OCI-LY7 (cell line): Measurements from ENCODE around the gene OCSTAMP.

ENCODE experiments used
- EZH2phosphoT487 ChIP-seq: fragments of 200-600 bp; sonication (generic); IDR thresholded peaks from 2 replicates; pipeline ENCODE4 v1.6.1; 2018; ENCODE audit warnings: low read depth, borderline replicate concordance, mild to moderate bottlenecking, mixed run types, antibody characterized with exemption, low read length, moderate library complexity, mixed read lengths
- TF ChIP-seq, protein P1 (sequence below): fragments of 200-600 bp; sonication (generic); conservative IDR thresholded peaks from 2 replicates; pipeline ENCODE4 v1.5.1; 2014; ENCODE audit warnings: mild to moderate bottlenecking, antibody characterized with exemption, low read length, moderate library complexity, mixed read lengths

DNA sequence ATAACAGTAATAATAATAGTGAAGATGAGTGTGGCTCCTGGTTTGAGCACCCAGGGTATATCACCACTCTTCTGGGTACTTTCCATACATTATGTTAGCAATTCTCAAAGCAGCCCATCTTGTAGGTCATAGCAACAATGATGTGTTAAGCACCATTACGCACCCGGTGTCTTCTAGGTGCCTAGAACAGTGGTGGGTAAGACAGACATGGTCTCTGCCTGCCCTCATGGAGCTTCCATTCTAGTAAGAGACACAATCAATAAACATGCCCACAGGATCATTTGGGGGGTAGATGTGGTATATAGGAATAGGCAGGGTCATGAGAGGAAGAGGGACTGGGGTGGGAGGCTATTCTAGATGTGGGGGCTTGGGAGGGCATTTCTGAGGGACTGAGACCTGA is 21.0 kb upstream of the OCSTAMP start:
- TF ChIP-seq, protein P1, sequence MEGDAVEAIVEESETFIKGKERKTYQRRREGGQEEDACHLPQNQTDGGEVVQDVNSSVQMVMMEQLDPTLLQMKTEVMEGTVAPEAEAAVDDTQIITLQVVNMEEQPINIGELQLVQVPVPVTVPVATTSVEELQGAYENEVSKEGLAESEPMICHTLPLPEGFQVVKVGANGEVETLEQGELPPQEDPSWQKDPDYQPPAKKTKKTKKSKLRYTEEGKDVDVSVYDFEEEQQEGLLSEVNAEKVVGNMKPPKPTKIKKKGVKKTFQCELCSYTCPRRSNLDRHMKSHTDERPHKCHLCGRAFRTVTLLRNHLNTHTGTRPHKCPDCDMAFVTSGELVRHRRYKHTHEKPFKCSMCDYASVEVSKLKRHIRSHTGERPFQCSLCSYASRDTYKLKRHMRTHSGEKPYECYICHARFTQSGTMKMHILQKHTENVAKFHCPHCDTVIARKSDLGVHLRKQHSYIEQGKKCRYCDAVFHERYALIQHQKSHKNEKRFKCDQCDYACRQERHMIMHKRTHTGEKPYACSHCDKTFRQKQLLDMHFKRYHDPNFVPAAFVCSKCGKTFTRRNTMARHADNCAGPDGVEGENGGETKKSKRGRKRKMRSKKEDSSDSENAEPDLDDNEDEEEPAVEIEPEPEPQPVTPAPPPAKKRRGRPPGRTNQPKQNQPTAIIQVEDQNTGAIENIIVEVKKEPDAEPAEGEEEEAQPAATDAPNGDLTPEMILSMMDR = no peak
- TF ChIP-seq EZH2phosphoT487 = no peak
